ENCODE data around the gene FAM72A.
"Not testable (repeated sequence)": the region's sequence is repeated elsewhere in the genome, so short reads cannot be mapped to it uniquely, and the experiment has no call there.

Gene FAM72A

GRCh38 chr1:206215600-206216392 lies 13.2 kb upstream of the FAM72A start:
- H3K27ac ChIP-seq: not testable (repeated sequence)

GRCh38 chr1:206210802-206211201 lies 8.2 kb upstream of the FAM72A start:
- not testable (repeated sequence) for H3K27ac ChIP-seq

- not testable (repeated sequence) for H3K27ac ChIP-seq
Observed at GRCh38 chr1:206205569-206205968, 2.9 kb upstream of the FAM72A start.

- H3K27ac ChIP-seq: not testable (repeated sequence)
Observed at GRCh38 chr1:206204871-206205270, 2.2 kb upstream of the FAM72A start.

GRCh38 chr1:206204159-206204511 lies 1.5 kb upstream of the FAM72A start:
- H3K27ac ChIP-seq: not testable (repeated sequence)

GRCh38 chr1:206203364-206204158 lies 922 bp upstream of the FAM72A start, which contains the start of gene SRGAP2:
SRGAP2 (plus strand) TSS chr1:206203541; CDS start chr1:206205971, 2,430 bp downstream.
- not testable (repeated sequence) for H3K27ac ChIP-seq

GRCh38 chr1:206196748-206197424 lies 5.8 kb downstream of the FAM72A start:
- H3K27ac ChIP-seq: not testable (repeated sequence)

- not testable (repeated sequence) for H3K27ac ChIP-seq
Observed at GRCh38 chr1:206195182-206195581, 7.5 kb downstream of the FAM72A start.

- not testable (repeated sequence) for H3K27ac ChIP-seq
Observed at GRCh38 chr1:206186826-206187225, 15.8 kb downstream of the FAM72A start.

GRCh38 chr1:206185778-206186177 lies 16.9 kb downstream of the FAM72A start:
- H3K27ac ChIP-seq: not testable (repeated sequence)

- not testable (repeated sequence) for H3K27ac ChIP-seq
Observed at GRCh38 chr1:206183788-206184187, 18.9 kb downstream of the FAM72A start.

- H3K27ac ChIP-seq: not testable (repeated sequence)
Observed at GRCh38 chr1:206182368-206183317, 20.0 kb downstream of the FAM72A start.

GRCh38 chr1:206179666-206180065 lies 23.0 kb downstream of the FAM72A start:
- not testable (repeated sequence) for H3K27ac ChIP-seq

GRCh38 chr1:206178061-206178989 lies 24.3 kb downstream of the FAM72A start:
- not testable (repeated sequence) for H3K27ac ChIP-seq

- not testable (repeated sequence) for H3K27ac ChIP-seq
Observed at GRCh38 chr1:206176114-206176502, 26.5 kb downstream of the FAM72A start.

GRCh38 chr1:206175459-206176113 lies 27.1 kb downstream of the FAM72A start:
- H3K27ac ChIP-seq: not testable (repeated sequence)
